Loucy (cell line): ENCODE data around the gene ETS1.

ENCODE experiments used
- H2AFZ ChIP-seq: fragments of 200-600 bp; sonication (generic); 2 replicates; pipeline ENCODE4 v1.6.0; 2016; ENCODE audit warnings: antibody characterized with exemption, mild to moderate bottlenecking, low read length, moderate library complexity
- H3F3A ChIP-seq: fragments of 200-600 bp; 2 replicates; pipeline ENCODE4 v1.6.0; 2016; ENCODE audit warnings: antibody characterized with exemption, low read depth, mild to moderate bottlenecking
- H3K27me3 ChIP-seq: fragments of 200-600 bp; sonication (generic); 2 replicates; pipeline ENCODE4 v1.6.1; 2014; ENCODE audit warnings: low read length, mild to moderate bottlenecking; ENCODE audit not compliant: insufficient read depth, poor library complexity, severe bottlenecking
- H3K36me3 ChIP-seq: fragments of 200-600 bp; sonication (generic); 2 replicates; pipeline ENCODE4 v1.6.1; 2016; ENCODE audit warnings: low read length; ENCODE audit not compliant: insufficient read depth
- H3K4me1 ChIP-seq: fragments of 200-600 bp; sonication (generic); 2 replicates; pipeline ENCODE4 v1.5.1; 2014; ENCODE audit warnings: low read length, mild to moderate bottlenecking; ENCODE audit not compliant: insufficient read depth, poor library complexity, severe bottlenecking
- H3K4me2 ChIP-seq: fragments of 200-600 bp; sonication (generic); 2 replicates; pipeline ENCODE4 v1.6.0; 2014; ENCODE audit warnings: antibody characterized with exemption, low read length, low read depth, mild to moderate bottlenecking; ENCODE audit not compliant: poor library complexity, severe bottlenecking
- H3K4me3 ChIP-seq: fragments of 200-600 bp; sonication (generic); 2 replicates; pipeline ENCODE4 v1.5.1; 2014; ENCODE audit warnings: low read length, mild to moderate bottlenecking, mixed read lengths; ENCODE audit not compliant: poor library complexity, severe bottlenecking
- H3K79me2 ChIP-seq: fragments of 200-600 bp; sonication (generic); 2 replicates; pipeline ENCODE4 v1.6.1; 2014; ENCODE audit warnings: low read length; ENCODE audit not compliant: insufficient read depth
- H3K9ac ChIP-seq: fragments of 200-600 bp; sonication (generic); 2 replicates; pipeline ENCODE4 v1.6.0; 2014; ENCODE audit warnings: mild to moderate bottlenecking, low read depth, low read length, moderate library complexity; ENCODE audit not compliant: poor library complexity, severe bottlenecking
- H3K9me2 ChIP-seq: fragments of 200-600 bp; sonication (generic); replicated peaks from 2 replicates; pipeline ENCODE4 v1.6.1; 2016; ENCODE audit warnings: low read depth, low read length, mixed read lengths
- H3K9me3 ChIP-seq: fragments of 200-600 bp; sonication (generic); 2 replicates; pipeline ENCODE4 v1.6.1; 2014; ENCODE audit warnings: mild to moderate bottlenecking, antibody characterized with exemption, low read length, low read depth; ENCODE audit not compliant: insufficient read depth
- H4K20me1 ChIP-seq: fragments of 200-600 bp; sonication (generic); 2 replicates; pipeline ENCODE4 v1.6.0; 2014; ENCODE audit warnings: antibody characterized with exemption, low read length, mild to moderate bottlenecking; ENCODE audit not compliant: insufficient read depth, poor library complexity, severe bottlenecking
- EZH2phosphoT487 ChIP-seq: fragments of 200-600 bp; IDR thresholded peaks from 2 replicates; pipeline ENCODE4 v1.6.1; 2018; ENCODE audit warnings: antibody characterized with exemption, mild to moderate bottlenecking, moderate library complexity, borderline replicate concordance
- TF ChIP-seq, protein P1 (sequence below): fragments of 200-600 bp; sonication (generic); conservative IDR thresholded peaks from 2 replicates; pipeline ENCODE4 v1.5.1; 2014; ENCODE audit warnings: mild to moderate bottlenecking, antibody characterized with exemption, low read length

The ETS1 gene

GRCh38 chr11:128610721-128611617, 23.6 kb upstream of the ETS1 start:
- no peak for TF ChIP-seq EZH2phosphoT487
- TF ChIP-seq, protein P1, sequence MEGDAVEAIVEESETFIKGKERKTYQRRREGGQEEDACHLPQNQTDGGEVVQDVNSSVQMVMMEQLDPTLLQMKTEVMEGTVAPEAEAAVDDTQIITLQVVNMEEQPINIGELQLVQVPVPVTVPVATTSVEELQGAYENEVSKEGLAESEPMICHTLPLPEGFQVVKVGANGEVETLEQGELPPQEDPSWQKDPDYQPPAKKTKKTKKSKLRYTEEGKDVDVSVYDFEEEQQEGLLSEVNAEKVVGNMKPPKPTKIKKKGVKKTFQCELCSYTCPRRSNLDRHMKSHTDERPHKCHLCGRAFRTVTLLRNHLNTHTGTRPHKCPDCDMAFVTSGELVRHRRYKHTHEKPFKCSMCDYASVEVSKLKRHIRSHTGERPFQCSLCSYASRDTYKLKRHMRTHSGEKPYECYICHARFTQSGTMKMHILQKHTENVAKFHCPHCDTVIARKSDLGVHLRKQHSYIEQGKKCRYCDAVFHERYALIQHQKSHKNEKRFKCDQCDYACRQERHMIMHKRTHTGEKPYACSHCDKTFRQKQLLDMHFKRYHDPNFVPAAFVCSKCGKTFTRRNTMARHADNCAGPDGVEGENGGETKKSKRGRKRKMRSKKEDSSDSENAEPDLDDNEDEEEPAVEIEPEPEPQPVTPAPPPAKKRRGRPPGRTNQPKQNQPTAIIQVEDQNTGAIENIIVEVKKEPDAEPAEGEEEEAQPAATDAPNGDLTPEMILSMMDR = no peak
- peaks cover 7% of the 10 kb centered on the region for H3F3A ChIP-seq
- H3K79me2 ChIP-seq = no peaks in the 10 kb centered on the region
- H4K20me1 ChIP-seq = no peaks in the 10 kb centered on the region
- peaks cover 42% of the 10 kb centered on the region for H3K4me1 ChIP-seq
- peak overlapping the region; percentile 76 for H3K4me2 ChIP-seq
- H3K36me3 ChIP-seq = no peaks in the 10 kb centered on the region
- H3K9ac ChIP-seq = peak overlapping the region; percentile 62
- H3K9me2 ChIP-seq = no peaks in the 10 kb centered on the region
- no peaks in the 10 kb centered on the region for H3K9me3 ChIP-seq
- peak overlapping the region; percentile 63 for H2AFZ ChIP-seq
- peak overlapping the region; percentile 64 for H3K4me3 ChIP-seq
- no peaks in the 10 kb centered on the region for H3K27me3 ChIP-seq

DNA sequence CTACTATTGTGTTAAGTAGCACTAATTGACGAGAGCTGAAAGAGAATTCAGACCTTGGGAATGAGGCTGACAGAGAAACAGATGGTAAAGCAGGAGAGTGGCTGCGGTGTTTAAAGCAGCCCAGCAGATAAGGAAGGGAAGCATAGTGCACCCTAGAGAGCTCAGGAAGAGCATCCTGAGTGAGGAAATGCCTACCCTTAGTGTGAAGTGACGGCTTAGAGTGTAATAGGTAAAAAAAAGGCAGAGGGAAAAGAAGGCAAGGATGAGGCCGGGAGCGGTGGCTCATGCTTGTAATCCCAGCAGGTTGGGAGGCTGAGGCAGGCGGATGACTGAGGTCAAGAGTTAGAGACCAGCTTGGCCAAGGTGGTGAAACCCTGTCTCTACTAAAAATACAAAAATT, 22.4 kb upstream of the ETS1 start:
- H4K20me1 ChIP-seq = no peaks in the 10 kb centered on the region
- H3K27me3 ChIP-seq = no peaks in the 10 kb centered on the region
- H3K4me3 ChIP-seq = no peak overlapping the region
- TF ChIP-seq, protein P1 = no peak
- no peak for TF ChIP-seq EZH2phosphoT487
- H3F3A ChIP-seq = peaks cover 7% of the 10 kb centered on the region
- no peaks in the 10 kb centered on the region for H3K9me2 ChIP-seq
- no peaks in the 10 kb centered on the region for H3K9me3 ChIP-seq
- H3K79me2 ChIP-seq = no peaks in the 10 kb centered on the region
- peaks cover 42% of the 10 kb centered on the region for H3K4me1 ChIP-seq
- H2AFZ ChIP-seq = no peak overlapping the region
- no peak overlapping the region for H3K9ac ChIP-seq
- H3K36me3 ChIP-seq = no peaks in the 10 kb centered on the region
- H3K4me2 ChIP-seq = no peak overlapping the region

GRCh38 chr11:128608746-128609407, 21.5 kb upstream of the ETS1 start:
- Histone ChIP-seq H3K9ac (no peak overlapping the region), H3K4me3 (no peak overlapping the region), H3K9me3 (no peaks in the 10 kb centered on the region), H3K36me3 (no peaks in the 10 kb centered on the region), H4K20me1 (no peaks in the 10 kb centered on the region), H3K9me2 (no peaks in the 10 kb centered on the region), H3F3A (peaks cover 7% of the 10 kb centered on the region), H3K79me2 (no peaks in the 10 kb centered on the region), H2AFZ (no peak overlapping the region), H3K4me1 (peaks cover 42% of the 10 kb centered on the region), H3K4me2 (no peak overlapping the region), H3K27me3 (no peaks in the 10 kb centered on the region)
- TF ChIP-seq, protein P1 = no peak
- no peak for TF ChIP-seq EZH2phosphoT487
